Neuronal stem cell (in vitro differentiated cells): ENCODE results near the gene PRAMEF13.
"Not testable (repeated sequence)": the region's sequence is repeated elsewhere in the genome, so short reads cannot be mapped to it uniquely, and the experiment has no call there.

Source experiments
- DNase-seq: peaks from one replicate; pipeline ENCODE4 v3.0.0-alpha.2; 2013; ENCODE audit warnings: low spot score
- H2AFZ ChIP-seq: one replicate; pipeline ENCODE4 v1.6.1; 2013; ENCODE audit warnings: mild to moderate bottlenecking, low read length, inconsistent platforms
- H2AK5ac ChIP-seq: 2 replicates; pipeline ENCODE4 v1.6.1; 2013; ENCODE audit warnings: low read depth, mild to moderate bottlenecking, inconsistent platforms, low read length, moderate library complexity, mixed read lengths
- H2BK120ac ChIP-seq: 2 replicates; pipeline ENCODE4 v1.6.1; 2013; ENCODE audit warnings: low read depth, mild to moderate bottlenecking, inconsistent platforms, low read length, moderate library complexity, mixed read lengths
- H2BK12ac ChIP-seq: one replicate; pipeline ENCODE4 v1.6.1; 2013; ENCODE audit warnings: low read length, inconsistent platforms
- H2BK15ac ChIP-seq: 2 replicates; pipeline ENCODE4 v1.6.1; 2013; ENCODE audit warnings: mild to moderate bottlenecking, low read length, inconsistent platforms, mixed read lengths
- H2BK5ac ChIP-seq: one replicate; pipeline ENCODE4 v1.6.1; 2013; ENCODE audit warnings: inconsistent platforms, mild to moderate bottlenecking, low read length, moderate library complexity
- H3K14ac ChIP-seq: one replicate; pipeline ENCODE4 v1.6.1; 2013; ENCODE audit warnings: low read length, inconsistent platforms
- H3K18ac ChIP-seq: 2 replicates; pipeline ENCODE4 v1.6.1; 2013; ENCODE audit warnings: low read length, inconsistent platforms
- H3K23ac ChIP-seq: 2 replicates; pipeline ENCODE4 v1.6.1; 2013; ENCODE audit warnings: low read depth, mild to moderate bottlenecking, mixed read lengths, low read length, inconsistent platforms; ENCODE audit not compliant: poor library complexity
- H3K27ac ChIP-seq: replicated peaks from 3 replicates; pipeline ENCODE4 v1.5.1; 2013; ENCODE audit warnings: low read length, inconsistent platforms
- H3K27me3 ChIP-seq, 3 experiments: 2 replicates each; pipeline ENCODE4 v1.6.1; 2013; ENCODE audit warnings: low read length in 3 of 3, mild to moderate bottlenecking in 2 of 3, inconsistent platforms in 1 of 3, low read depth in 1 of 3, mixed read lengths in 1 of 3, moderate library complexity in 1 of 3; ENCODE audit not compliant: control insufficient read depth in 3 of 3, insufficient read depth in 3 of 3
- H3K36me3 ChIP-seq, 2 donors: replicated peaks in 1 of 2; 2 replicates each; pipeline ENCODE4 v1.6.1; 2013; ENCODE audit warnings: low read length in 2 of 2; ENCODE audit not compliant: control insufficient read depth in 2 of 2, insufficient read depth in 2 of 2
- H3K4ac ChIP-seq: 2 replicates; pipeline ENCODE4 v1.6.1; 2013; ENCODE audit warnings: inconsistent platforms, mild to moderate bottlenecking, low read length, moderate library complexity
- H3K4me1 ChIP-seq, 2 donors: 1 replicate in 1 of 2; 2 replicates in 1 of 2; pipeline ENCODE4 v1.6.1; 2013; ENCODE audit warnings: low read length in 2 of 2, low read depth in 1 of 2; ENCODE audit not compliant: control insufficient read depth in 2 of 2, insufficient read depth in 1 of 2
- H3K4me2 ChIP-seq: one replicate; pipeline ENCODE4 v1.6.1; 2013; ENCODE audit warnings: mild to moderate bottlenecking, low read length, inconsistent platforms; ENCODE audit not compliant: insufficient read depth, poor library complexity, severe bottlenecking
- H3K4me3 ChIP-seq, 2 donors: 2 replicates each; pipeline ENCODE4 v1.5.1; 2013; ENCODE audit warnings: low read length in 2 of 2, mild to moderate bottlenecking in 2 of 2, inconsistent platforms in 1 of 2, moderate library complexity in 1 of 2
- H3K79me1 ChIP-seq: one replicate; pipeline ENCODE4 v1.6.1; 2013; ENCODE audit warnings: low read depth, mild to moderate bottlenecking, inconsistent platforms, low read length, moderate library complexity
- H3K9ac ChIP-seq: one replicate; pipeline ENCODE4 v1.6.1; 2013; ENCODE audit warnings: mild to moderate bottlenecking, low read depth, low read length, inconsistent platforms; ENCODE audit not compliant: poor library complexity
- H3K9me3 ChIP-seq, 2 donors: replicated peaks in 1 of 2; 2 replicates each; pipeline versions ENCODE3 to v1.6.1; 2013; ENCODE audit warnings: low read length in 2 of 2, mild to moderate bottlenecking in 2 of 2, inconsistent platforms in 1 of 2, low read depth in 1 of 2, mixed read lengths in 1 of 2, moderate library complexity in 1 of 2; ENCODE audit not compliant: control insufficient read depth in 2 of 2, insufficient read depth in 1 of 2
- H4K8ac ChIP-seq: one replicate; pipeline ENCODE4 v1.6.1; 2013; ENCODE audit warnings: low read depth, mild to moderate bottlenecking, inconsistent platforms, low read length, moderate library complexity
- H4K91ac ChIP-seq: one replicate; pipeline ENCODE4 v1.6.1; 2013; ENCODE audit warnings: low read length, low read depth, mild to moderate bottlenecking, inconsistent platforms; ENCODE audit not compliant: poor library complexity
- WGBS, 2 donors: extraction: QIAGEN DNeasy Blood & Tissue Kit; methylation state at CpG; one replicate each; pipeline ENCODE4 v1.1.7; 2013; ENCODE audit warnings: missing lambda C conversion rate in 2 of 2, mixed read lengths in 1 of 2; ENCODE audit not compliant: insufficient read length in 2 of 2, insufficient replicate concordance in 1 of 2; ENCODE audit errors: extremely low coverage in 2 of 2; 5-methylcytosine and 5-hydroxymethylcytosine counted together

Gene PRAMEF13

GRCh38 chr1:13228343-13228781, 27.2 kb upstream of the PRAMEF13 start:
- Histone ChIP-seq H2BK12ac (no peak overlapping the region), H3K23ac (no peak overlapping the region), H3K9me3 (peaks cover 0 to 11% of the 10 kb centered on the region in 2 donors), H3K9ac (no peak overlapping the region), H2BK15ac (no peak overlapping the region), H3K36me3 (no peaks in the 10 kb centered on the region), H3K4me2 (no peak overlapping the region), H3K4me3 (peak overlapping the region in 1 of 2 donors; percentile 46), H3K27me3 (peaks cover 0 to 6% (median 0%) of the 10 kb centered on the region in 3 experiments), H3K14ac (no peak overlapping the region), H3K4me1 (no peaks in the 10 kb centered on the region), H3K27ac (no peak overlapping the region), H2BK5ac (no peak overlapping the region), H2BK120ac (no peak overlapping the region), H4K91ac (no peak overlapping the region), H3K79me1 (no peaks in the 10 kb centered on the region), H4K8ac (no peak overlapping the region), H2AFZ (no peak overlapping the region), H2AK5ac (no peak overlapping the region), H3K4ac (no peak overlapping the region), H3K18ac (no peak overlapping the region)
- DNase-seq, result no peak
- no CpG with 5 or more reads among the region's 7 CpGs for WGBS, 2 donors

- H3K9ac ChIP-seq, H3K27me3 ChIP-seq, H3K79me1 ChIP-seq, H2BK120ac ChIP-seq, H2AFZ ChIP-seq, H3K18ac ChIP-seq, H3K4me2 ChIP-seq, H2BK12ac ChIP-seq, H2BK15ac ChIP-seq, H3K27ac ChIP-seq, H3K23ac ChIP-seq, H4K8ac ChIP-seq, H2BK5ac ChIP-seq, H3K36me3 ChIP-seq, H3K4ac ChIP-seq, H4K91ac ChIP-seq, H2AK5ac ChIP-seq, DNase-seq, H3K4me1 ChIP-seq, H3K14ac ChIP-seq, H3K4me3 ChIP-seq: not testable (repeated sequence)
- no CpG with 5 or more reads among the region's 8 CpGs for WGBS, 2 donors
- H3K9me3 ChIP-seq, result peaks cover 0 to 11% of the 10 kb centered on the region in 2 donors
These were observed 26.3 kb upstream of the PRAMEF13 start for GRCh38 chr1:13227271-13228055.

DNA sequence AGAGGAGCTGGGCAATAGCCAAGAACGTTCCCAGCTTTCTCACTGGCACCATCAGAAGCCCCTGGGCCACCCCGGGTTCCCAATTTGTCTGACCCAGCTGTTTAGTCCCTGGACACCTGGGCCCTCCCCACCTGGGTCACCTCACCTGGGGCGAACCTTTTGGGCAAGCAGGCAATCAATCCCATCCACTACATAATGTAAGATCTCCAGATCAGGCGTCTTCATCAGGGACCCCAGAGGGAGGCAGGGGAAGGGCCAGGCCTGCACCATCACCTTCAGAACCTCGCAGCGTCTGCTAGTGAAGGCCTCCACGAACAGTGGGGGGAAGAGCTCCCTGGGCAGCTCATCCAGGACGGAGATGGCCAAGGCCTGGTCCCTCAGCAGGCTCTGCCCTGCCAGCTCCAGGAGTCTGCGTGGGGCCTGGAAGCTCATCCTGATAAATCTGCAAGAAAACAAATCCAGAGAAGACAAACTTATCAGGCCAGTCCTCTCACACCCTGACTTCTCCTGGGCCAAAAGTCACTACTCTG, 24.5 kb upstream of the PRAMEF13 start, which contains the start of gene PRAMEF18:
PRAMEF18 (minus strand) TSS at position 480 of the 530 bp plus-strand sequence; CDS start at position 432, 48 bp downstream.
- H2BK15ac ChIP-seq, H3K4me1 ChIP-seq, H3K18ac ChIP-seq, H3K36me3 ChIP-seq, DNase-seq, H3K4me3 ChIP-seq, H2BK12ac ChIP-seq, H3K9me3 ChIP-seq, H3K4me2 ChIP-seq, H3K9ac ChIP-seq, H2AFZ ChIP-seq, H4K91ac ChIP-seq, H3K79me1 ChIP-seq, H4K8ac ChIP-seq, H3K27ac ChIP-seq, H3K14ac ChIP-seq, H2BK5ac ChIP-seq, H2BK120ac ChIP-seq, H3K4ac ChIP-seq, H2AK5ac ChIP-seq, H3K27me3 ChIP-seq, H3K23ac ChIP-seq: not testable (repeated sequence)
- no CpG with 5 or more reads among the region's 9 CpGs for WGBS, 2 donors

GRCh38 chr1:13224480-13225060, 23.4 kb upstream of the PRAMEF13 start:
- Histone ChIP-seq H3K18ac (no peak overlapping the region), H3K4me3 (no peak overlapping the region), H2BK120ac (no peak overlapping the region), H2BK12ac (no peak overlapping the region), H3K9me3 (peaks cover 0 to 8% of the 10 kb centered on the region in 2 donors), H3K4ac (no peak overlapping the region), H3K14ac (no peak overlapping the region), H3K27me3 (peaks cover 0 to 6% (median 0%) of the 10 kb centered on the region in 3 experiments), H4K91ac (no peak overlapping the region), H2BK5ac (no peak overlapping the region), H4K8ac (no peak overlapping the region), H3K36me3 (no peaks in the 10 kb centered on the region), H3K4me2 (no peak overlapping the region), H3K4me1 (no peaks in the 10 kb centered on the region), H2AFZ (no peak overlapping the region), H3K27ac (no peak overlapping the region), H2BK15ac (no peak overlapping the region), H3K79me1 (no peaks in the 10 kb centered on the region), H2AK5ac (no peak overlapping the region), H3K23ac (no peak overlapping the region), H3K9ac (no peak overlapping the region)
- WGBS, 2 donors, result no CpG with 5 or more reads among the region's 5 CpGs
- no peak for DNase-seq
